Colonic mucosa (tissue), 4 donors: ENCODE data around the gene CNOT6. TPM values are rescaled to one million over a fixed set of nuclear protein-coding genes. Genes with fewer than 3 reads are reported as not detected.
"Not testable (repeated sequence)": the region's sequence is repeated elsewhere in the genome, so short reads cannot be mapped to it uniquely, and the experiment has no call there.

Experiments used
- DNase-seq: peaks from one replicate; pipeline ENCODE4 v3.0.0-alpha.2; 2020
- H3K27ac ChIP-seq: fragments of 200-600 bp; one replicate; pipeline ENCODE4 v1.8.0; 2021
- H3K27me3 ChIP-seq: fragments of 200-600 bp; one replicate; pipeline ENCODE4 v1.8.0; 2021
- H3K36me3 ChIP-seq: fragments of 200-600 bp; one replicate; pipeline ENCODE4 v1.8.0; 2021
- H3K4me1 ChIP-seq: fragments of 200-600 bp; one replicate; pipeline ENCODE4 v1.8.0; 2021; ENCODE audit warnings: mild to moderate bottlenecking
- H3K4me3 ChIP-seq: fragments of 200-600 bp; one replicate; pipeline ENCODE4 v1.8.0; 2021
- H3K9ac ChIP-seq, 2 donors: one replicate each; pipeline ENCODE4 v1.7.0; 2013; ENCODE audit warnings: control low read depth in 2 of 2, low read depth in 2 of 2, low read length in 2 of 2
- H3K9me3 ChIP-seq: fragments of 200-600 bp; one replicate; pipeline ENCODE4 v1.8.0; 2021
- intact Hi-C: fragments of 100-400 bp; cut with DNase I; formaldehyde crosslinking; loops from one replicate; pipeline ENCODE4 v1.14.1; 2022
- total RNA-seq, 2 donors: library from RNA; stranded (reverse); fragmentation: NEBNext Ultra II Directional in 1 of 2; extraction: Animal tissue kit (Norgen Biotek cat#: 25700) in 1 of 2; gene quantifications; one replicate each; pipeline ENCODE4 v1.2.1, GENCODE V29; 2021
- TF ChIP-seq, protein P1 (sequence below): fragments of 200-600 bp; IDR thresholded peaks from one replicate; pipeline ENCODE4 v1.8.0; 2022; ENCODE audit warnings: antibody characterized with exemption, mild to moderate bottlenecking
- donor health status: healthy.
- donor health status: DM: no; HTN: no; CAD: no.
- donor health status: DM: no; HTN: no; CAD: no.

CNOT6 gene
- 10 to 100 TPM; 35.5 to 38.2 TPM for total RNA-seq

DNA sequence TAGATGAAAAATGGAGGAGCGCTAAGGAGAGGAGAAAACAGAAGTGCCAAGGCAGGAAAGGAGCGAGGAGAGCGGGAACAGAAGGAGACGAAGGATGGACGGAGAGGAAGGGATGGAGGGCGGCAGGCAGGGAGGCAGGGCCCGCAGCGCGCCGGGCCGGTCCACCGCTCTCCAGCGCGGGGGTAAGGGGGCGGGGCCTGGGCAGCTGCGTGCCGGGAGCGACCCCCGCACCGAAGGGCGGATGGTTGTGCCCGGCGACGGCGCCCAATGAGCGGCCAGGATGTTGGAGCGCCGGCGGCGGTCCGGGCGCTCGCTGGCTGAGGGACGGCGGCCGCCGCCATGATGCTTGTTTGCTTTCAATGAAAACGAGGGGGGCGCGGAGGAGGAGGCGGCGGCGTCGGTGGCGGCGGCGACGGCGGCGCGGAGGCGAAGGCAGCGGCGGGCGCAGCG is at the start of gene CNOT6:
CNOT6 (plus strand) TSS at position 320 of the 450 bp plus-strand sequence. CDS start 34,898 bp downstream, outside the sequence.
- H3K9ac ChIP-seq = peak within 1 kb of the TSS; percentile 77 to 85
- TF ChIP-seq, protein P1, sequence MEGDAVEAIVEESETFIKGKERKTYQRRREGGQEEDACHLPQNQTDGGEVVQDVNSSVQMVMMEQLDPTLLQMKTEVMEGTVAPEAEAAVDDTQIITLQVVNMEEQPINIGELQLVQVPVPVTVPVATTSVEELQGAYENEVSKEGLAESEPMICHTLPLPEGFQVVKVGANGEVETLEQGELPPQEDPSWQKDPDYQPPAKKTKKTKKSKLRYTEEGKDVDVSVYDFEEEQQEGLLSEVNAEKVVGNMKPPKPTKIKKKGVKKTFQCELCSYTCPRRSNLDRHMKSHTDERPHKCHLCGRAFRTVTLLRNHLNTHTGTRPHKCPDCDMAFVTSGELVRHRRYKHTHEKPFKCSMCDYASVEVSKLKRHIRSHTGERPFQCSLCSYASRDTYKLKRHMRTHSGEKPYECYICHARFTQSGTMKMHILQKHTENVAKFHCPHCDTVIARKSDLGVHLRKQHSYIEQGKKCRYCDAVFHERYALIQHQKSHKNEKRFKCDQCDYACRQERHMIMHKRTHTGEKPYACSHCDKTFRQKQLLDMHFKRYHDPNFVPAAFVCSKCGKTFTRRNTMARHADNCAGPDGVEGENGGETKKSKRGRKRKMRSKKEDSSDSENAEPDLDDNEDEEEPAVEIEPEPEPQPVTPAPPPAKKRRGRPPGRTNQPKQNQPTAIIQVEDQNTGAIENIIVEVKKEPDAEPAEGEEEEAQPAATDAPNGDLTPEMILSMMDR = no peak
- peak within 1 kb of the TSS; percentile 99 for H3K4me3 ChIP-seq
- intact Hi-C loops = no loop called here
- H3K27ac ChIP-seq = peak within 1 kb of the TSS; percentile 96
- no peaks in the 10 kb centered on the region for H3K27me3 ChIP-seq
- no peaks in the 10 kb centered on the region for H3K9me3 ChIP-seq
- DNase-seq = peak; percentile 93
- peaks cover 9% of the 10 kb centered on the region for H3K4me1 ChIP-seq
- no peaks in the 10 kb centered on the region for H3K36me3 ChIP-seq

GRCh38 chr5:180454752-180455151 is 39.4 kb upstream of the CNOT6 start:
- no peak for DNase-seq
- Histone ChIP-seq H3K9ac (no peak overlapping the region), H3K9me3 (no peaks in the 10 kb centered on the region), H3K27ac (no peak overlapping the region), H3K27me3 (no peaks in the 10 kb centered on the region), H3K4me1 (no peaks in the 10 kb centered on the region), H3K36me3 (no peaks in the 10 kb centered on the region), H3K4me3 (no peak overlapping the region)
- TF ChIP-seq, protein P1 = no peak
- intact Hi-C loops = no loop called here

DNA sequence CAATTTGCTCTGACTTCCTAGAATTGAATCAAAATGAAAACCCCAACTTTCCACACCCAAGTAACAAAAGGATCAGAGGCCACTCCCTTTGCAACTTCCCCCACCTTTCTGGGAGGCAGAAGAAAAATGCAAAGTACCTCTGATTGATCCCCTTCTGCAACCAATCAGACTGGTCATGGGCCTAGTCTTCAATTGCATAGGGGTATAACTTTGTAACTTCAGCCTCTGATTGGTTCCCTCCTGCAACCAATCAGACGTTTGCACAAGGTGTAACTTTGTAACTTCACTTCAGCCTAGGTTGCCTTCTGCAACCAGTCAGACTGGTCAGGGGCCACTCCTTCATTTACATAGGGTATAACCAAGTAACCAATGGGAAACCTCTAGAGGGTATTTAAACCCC is 38.3 kb upstream of the CNOT6 start:
- intact Hi-C loops = no loop called here
- no peaks in the 10 kb centered on the region for H3K4me1 ChIP-seq
- no peak overlapping the region for H3K9ac ChIP-seq
- no peak overlapping the region for H3K27ac ChIP-seq
- no peak overlapping the region for H3K4me3 ChIP-seq
- TF ChIP-seq, protein P1 = no peak
- no peaks in the 10 kb centered on the region for H3K9me3 ChIP-seq
- H3K27me3 ChIP-seq = no peaks in the 10 kb centered on the region
- no peaks in the 10 kb centered on the region for H3K36me3 ChIP-seq
- DNase-seq = no peak

GRCh38 chr5:180456792-180457191 is 37.4 kb upstream of the CNOT6 start:
- intact Hi-C loops = no loop called here
- TF ChIP-seq, protein P1 = no peak
- no peaks in the 10 kb centered on the region for H3K4me1 ChIP-seq

GRCh38 chr5:180458852-180459673 is 35.1 kb upstream of the CNOT6 start:
- H3K27me3 ChIP-seq, intact Hi-C loops, H3K36me3 ChIP-seq, DNase-seq, H3K9me3 ChIP-seq, H3K4me3 ChIP-seq, H3K27ac ChIP-seq, H3K9ac ChIP-seq, H3K4me1 ChIP-seq: not testable (repeated sequence)

More at GRCh38 chr5:180456792-180457191, 37.4 kb upstream of the CNOT6 start:
- DNase-seq = no peak
- Histone ChIP-seq H3K27me3 (no peaks in the 10 kb centered on the region), H3K27ac (no peak overlapping the region), H3K36me3 (no peaks in the 10 kb centered on the region), H3K4me3 (no peak overlapping the region), H3K9ac (no peak overlapping the region), H3K9me3 (no peaks in the 10 kb centered on the region)

DNA sequence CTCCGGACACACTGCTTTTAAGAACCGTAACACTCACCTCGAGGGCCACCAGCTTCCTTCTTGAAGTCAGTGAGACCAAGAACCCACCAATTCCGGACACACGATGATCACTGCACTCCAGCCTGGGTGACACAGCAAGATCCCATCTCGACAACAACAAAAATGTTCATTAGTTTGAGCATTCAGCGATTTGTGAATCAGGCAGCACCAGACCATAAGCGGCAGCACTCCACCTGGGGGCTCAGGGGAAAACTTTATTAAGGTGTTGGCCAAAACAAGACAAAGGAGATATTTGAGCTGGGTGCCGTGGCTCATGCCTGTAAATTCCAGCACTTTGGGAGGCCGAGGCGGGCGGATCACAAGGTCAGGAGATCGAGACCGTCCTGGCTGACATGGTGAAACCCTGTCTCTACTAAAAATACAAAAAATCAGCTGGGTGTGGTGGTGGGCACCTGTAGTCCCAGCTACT is 34.5 kb upstream of the CNOT6 start:
- intact Hi-C loops, H3K27me3 ChIP-seq, DNase-seq, H3K4me1 ChIP-seq, H3K27ac ChIP-seq, H3K36me3 ChIP-seq, H3K9me3 ChIP-seq, H3K4me3 ChIP-seq, H3K9ac ChIP-seq: not testable (repeated sequence)
